Effector memory CD8-positive, alpha-beta T cell (primary cell): Measurements from ENCODE around the gene NDE1.

Experiments
- ATAC-seq: fragments of 150-1000 bp; cut with Tn5 transposase; replicated peaks from 2 replicates; pipeline ENCODE4 v1.10.0; 2021; ENCODE audit warnings: mild to moderate bottlenecking, moderate library complexity
- DNase-seq, 3 experiments: peaks; one replicate each; pipeline ENCODE4 v3.0.0; 2021
- H3K27ac Mint-ChIP-seq, 2 donors: one replicate each; pipeline ENCODE4 v1.8.0; 2022; ENCODE audit warnings: mild to moderate bottlenecking in 2 of 2, mixed read lengths in 2 of 2, moderate library complexity in 2 of 2
- H3K27me3 Mint-ChIP-seq, 2 donors: one replicate each; pipeline ENCODE4 v1.8.0; 2022; ENCODE audit warnings: mixed read lengths in 2 of 2
- H3K36me3 Mint-ChIP-seq: one replicate; pipeline ENCODE4 v1.8.0; 2022; ENCODE audit warnings: mild to moderate bottlenecking, moderate library complexity, mixed read lengths; ENCODE audit not compliant: insufficient read depth
- H3K4me1 Mint-ChIP-seq, 2 donors: one replicate each; pipeline ENCODE4 v1.8.0; 2022; ENCODE audit warnings: low read depth in 2 of 2, mixed read lengths in 2 of 2
- H3K4me3 Mint-ChIP-seq, 2 donors: one replicate each; pipeline ENCODE4 v1.8.0; 2022; ENCODE audit warnings: mild to moderate bottlenecking in 2 of 2, mixed read lengths in 2 of 2, moderate library complexity in 2 of 2
- H3K9me3 Mint-ChIP-seq, 2 donors: one replicate each; pipeline ENCODE4 v1.8.0; 2022; ENCODE audit warnings: mixed read lengths in 2 of 2

The NDE1 gene

GRCh38 chr16:15701975-15702970, 52.2 kb downstream of the NDE1 start:
- no peak for DNase-seq
- no peak overlapping the region for H3K4me3 Mint-ChIP-seq
- peaks cover 7 to 10% of the 10 kb centered on the region in 2 donors for H3K4me1 Mint-ChIP-seq
- H3K27ac Mint-ChIP-seq = peak overlapping the region in 1 of 2 donors; percentile 68
- H3K36me3 Mint-ChIP-seq = peaks cover 67% of the 10 kb centered on the region
- H3K27me3 Mint-ChIP-seq = no peaks in the 10 kb centered on the region
- ATAC-seq = no peak
- H3K9me3 Mint-ChIP-seq = no peaks in the 10 kb centered on the region

DNA sequence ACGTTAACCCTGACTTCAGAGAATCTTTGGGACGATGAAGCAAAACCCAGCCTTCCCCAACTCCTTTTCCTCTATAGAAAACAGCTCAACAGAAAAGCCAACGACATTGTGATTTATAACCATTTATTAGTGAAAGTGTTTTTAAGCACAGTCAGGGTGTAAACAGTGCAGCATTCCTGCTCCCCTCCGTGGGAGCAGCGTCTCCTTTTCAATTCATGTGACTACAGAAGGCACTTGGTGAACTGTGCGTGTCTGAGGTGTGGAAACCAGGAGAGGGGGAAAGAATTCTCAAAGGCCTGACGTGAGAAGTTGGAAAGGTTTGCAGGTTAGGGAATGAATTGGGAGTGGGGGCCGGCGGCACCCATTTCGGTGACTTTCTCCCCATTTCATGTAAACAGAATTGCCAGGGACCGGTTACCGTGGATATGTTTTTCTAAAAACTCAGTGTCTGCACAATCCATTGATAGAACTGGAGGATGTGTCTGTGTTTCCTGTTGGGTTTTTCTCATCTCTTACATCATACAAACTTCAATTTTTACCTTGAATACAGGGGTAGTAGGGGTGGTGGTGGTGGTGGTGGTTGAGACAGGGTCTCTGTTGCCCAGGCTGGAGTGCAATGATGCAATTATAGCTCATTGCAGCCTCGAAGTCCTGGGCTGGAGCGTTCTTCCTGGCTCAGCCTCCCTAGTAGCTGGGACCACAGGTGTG, 53.1 kb downstream of the NDE1 start:
- Mint-ChIP-seq H3K27ac (peak overlapping the region in 1 of 2 donors; percentile 68), H3K27me3 (no peaks in the 10 kb centered on the region), H3K9me3 (no peaks in the 10 kb centered on the region), H3K36me3 (peaks cover 67% of the 10 kb centered on the region), H3K4me1 (peaks cover 7 to 10% of the 10 kb centered on the region in 2 donors), H3K4me3 (no peak overlapping the region)
- no peak for ATAC-seq
- DNase-seq = no peak

GRCh38 chr16:15704545-15704987, 54.5 kb downstream of the NDE1 start:
- ATAC-seq (peak; percentile 72), DNase-seq (peak; percentile 70 to 76 (median 72))
- H3K36me3 Mint-ChIP-seq = peaks cover 56% of the 10 kb centered on the region
- H3K27ac Mint-ChIP-seq = peak overlapping the region; percentile 68 to 75
- H3K4me1 Mint-ChIP-seq = peaks cover 7 to 10% of the 10 kb centered on the region in 2 donors
- no peaks in the 10 kb centered on the region for H3K9me3 Mint-ChIP-seq
- no peaks in the 10 kb centered on the region for H3K27me3 Mint-ChIP-seq
- H3K4me3 Mint-ChIP-seq = no peak overlapping the region

GRCh38 chr16:15705064-15705565, 55.1 kb downstream of the NDE1 start:
- DNase-seq (no peak), ATAC-seq (no peak)
- peaks cover 7 to 10% of the 10 kb centered on the region in 2 donors for H3K4me1 Mint-ChIP-seq
- no peaks in the 10 kb centered on the region for H3K9me3 Mint-ChIP-seq
- peak overlapping the region in 1 of 2 donors; percentile 75 for H3K27ac Mint-ChIP-seq
- peaks cover 50% of the 10 kb centered on the region for H3K36me3 Mint-ChIP-seq
- H3K27me3 Mint-ChIP-seq = no peaks in the 10 kb centered on the region
- no peak overlapping the region for H3K4me3 Mint-ChIP-seq

DNA sequence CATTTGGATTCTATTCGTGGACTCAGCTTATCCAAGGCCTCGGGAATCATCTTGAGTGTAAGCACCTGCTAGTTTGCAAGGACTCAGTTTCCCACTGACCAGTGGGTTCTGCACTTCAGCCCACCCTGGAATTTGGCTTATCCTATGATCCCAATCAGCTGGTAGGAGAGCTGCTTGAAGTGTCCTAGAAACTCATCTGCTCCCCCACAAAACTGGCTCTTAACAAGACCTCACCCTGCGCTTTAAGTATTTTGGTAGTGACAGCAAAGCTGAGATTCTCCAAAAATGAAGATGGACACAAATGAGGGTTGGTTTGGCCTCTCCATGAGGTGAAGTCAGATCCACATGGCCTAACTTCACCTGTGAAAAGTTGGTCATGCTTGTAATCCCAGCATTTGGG, 57.3 kb downstream of the NDE1 start:
- ATAC-seq (no peak), DNase-seq (no peak)
- no peak overlapping the region for H3K27ac Mint-ChIP-seq
- H3K4me1 Mint-ChIP-seq = peaks cover 7 to 15% of the 10 kb centered on the region in 2 donors
- H3K9me3 Mint-ChIP-seq = no peaks in the 10 kb centered on the region
- H3K27me3 Mint-ChIP-seq = no peaks in the 10 kb centered on the region
- H3K4me3 Mint-ChIP-seq = no peak overlapping the region
- peaks cover 34% of the 10 kb centered on the region for H3K36me3 Mint-ChIP-seq

DNA sequence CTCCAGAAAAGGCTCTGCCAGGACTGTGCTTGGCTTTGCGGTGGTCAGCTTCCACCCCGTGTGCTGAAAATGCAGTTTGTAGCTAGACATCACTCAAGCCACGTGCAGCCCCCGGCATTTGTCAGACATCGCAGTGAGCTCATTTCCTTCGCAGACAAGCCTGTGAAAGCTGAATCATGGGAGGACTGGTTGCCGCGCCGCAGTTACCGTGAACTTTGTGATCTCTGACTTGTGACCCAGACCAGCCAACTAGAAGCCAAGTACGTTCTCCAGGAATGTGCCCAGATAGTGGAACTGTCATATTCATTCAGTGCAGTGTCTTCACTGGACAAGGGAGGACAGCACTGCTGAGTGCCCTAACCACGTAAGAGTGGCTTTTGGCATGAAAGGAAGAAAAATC, 58.1 kb downstream of the NDE1 start:
- no peaks in the 10 kb centered on the region for H3K9me3 Mint-ChIP-seq
- DNase-seq (no peak), ATAC-seq (no peak)
- peaks cover 29% of the 10 kb centered on the region for H3K36me3 Mint-ChIP-seq
- H3K27me3 Mint-ChIP-seq = no peaks in the 10 kb centered on the region
- H3K4me1 Mint-ChIP-seq = peaks cover 8 to 13% of the 10 kb centered on the region in 2 donors
- no peak overlapping the region for H3K4me3 Mint-ChIP-seq
- H3K27ac Mint-ChIP-seq = no peak overlapping the region

- Mint-ChIP-seq H3K27me3 (no peaks in the 10 kb centered on the region), H3K4me3 (no peak overlapping the region), H3K4me1 (peaks cover 11 to 16% of the 10 kb centered on the region in 2 donors), H3K9me3 (no peaks in the 10 kb centered on the region), H3K27ac (no peak overlapping the region), H3K36me3 (peaks cover 31% of the 10 kb centered on the region)
- ATAC-seq = no peak
- no peak for DNase-seq
Measured at GRCh38 chr16:15708997-15709396, 59.0 kb downstream of the NDE1 start.

- peaks cover 19% of the 10 kb centered on the region in 2 donors for H3K4me1 Mint-ChIP-seq
- no peak overlapping the region for H3K4me3 Mint-ChIP-seq
- no peaks in the 10 kb centered on the region for H3K9me3 Mint-ChIP-seq
- no peaks in the 10 kb centered on the region for H3K27me3 Mint-ChIP-seq
- peaks cover 33% of the 10 kb centered on the region for H3K36me3 Mint-ChIP-seq
- ATAC-seq (no peak), DNase-seq (no peak)
- H3K27ac Mint-ChIP-seq = peak overlapping the region in 1 of 2 donors; percentile 14
Measured at GRCh38 chr16:15714393-15715172, 64.5 kb downstream of the NDE1 start.

DNA sequence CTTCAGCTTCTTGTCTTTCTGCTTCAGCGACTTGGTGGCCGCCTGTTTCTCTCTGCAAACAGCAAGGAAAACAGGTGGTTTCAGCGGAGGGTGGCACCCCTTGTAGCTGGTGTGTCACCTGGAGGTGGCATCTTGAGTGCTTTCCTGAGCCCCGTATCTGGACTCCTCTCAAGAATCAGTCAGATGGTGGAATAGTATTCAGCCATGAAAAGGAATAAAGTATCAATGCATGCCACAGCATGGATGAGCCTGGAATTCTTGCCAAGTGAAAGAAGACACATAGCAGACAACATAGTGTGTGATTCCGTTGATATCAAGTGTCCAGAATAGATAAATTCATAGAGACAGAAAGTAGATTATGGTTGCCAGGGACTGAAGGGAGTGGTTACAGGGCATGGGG, 65.2 kb downstream of the NDE1 start:
- Mint-ChIP-seq H3K36me3 (peaks cover 35% of the 10 kb centered on the region), H3K27ac (peak overlapping the region; percentile 35 to 44), H3K4me3 (no peak overlapping the region), H3K27me3 (no peaks in the 10 kb centered on the region), H3K4me1 (peaks cover 19% of the 10 kb centered on the region in 2 donors), H3K9me3 (no peaks in the 10 kb centered on the region)
- DNase-seq (no peak), ATAC-seq (no peak)

GRCh38 chr16:15716694-15717447, 66.8 kb downstream of the NDE1 start:
- ATAC-seq = no peak
- Mint-ChIP-seq H3K4me1 (peaks cover 18 to 19% of the 10 kb centered on the region in 2 donors), H3K9me3 (no peaks in the 10 kb centered on the region), H3K4me3 (no peak overlapping the region), H3K27ac (peak overlapping the region in 1 of 2 donors; percentile 26), H3K36me3 (peaks cover 36% of the 10 kb centered on the region), H3K27me3 (no peaks in the 10 kb centered on the region)
- DNase-seq = no peak

DNA sequence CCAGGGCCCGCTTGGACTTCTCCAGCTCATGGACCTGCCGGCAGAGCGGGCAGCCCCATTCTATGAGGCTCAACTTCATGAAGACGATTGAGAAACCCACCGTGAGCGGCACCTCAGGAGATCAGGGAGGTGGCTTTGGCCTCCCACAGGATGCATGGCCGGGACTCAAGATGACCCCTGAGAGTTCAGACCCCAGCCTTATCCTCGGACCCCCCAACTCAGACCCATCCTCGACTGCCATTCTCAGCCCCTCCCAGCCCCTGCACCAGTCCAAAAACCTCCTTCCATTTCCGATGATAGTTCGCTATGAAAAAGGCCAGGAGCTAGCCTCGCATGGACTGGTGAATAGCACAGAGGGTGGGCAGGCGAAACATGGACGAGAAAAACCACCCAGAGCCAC, 71.0 kb downstream of the NDE1 start:
- DNase-seq = no peak
- H3K4me3 Mint-ChIP-seq = peak overlapping the region in 1 of 2 donors; percentile 45
- peaks cover 0 to 2% of the 10 kb centered on the region in 2 donors for H3K4me1 Mint-ChIP-seq
- H3K9me3 Mint-ChIP-seq = no peaks in the 10 kb centered on the region
- peak overlapping the region in 1 of 2 donors; percentile 71 for H3K27ac Mint-ChIP-seq
- no peak for ATAC-seq
- H3K27me3 Mint-ChIP-seq = no peaks in the 10 kb centered on the region
- peaks cover 34% of the 10 kb centered on the region for H3K36me3 Mint-ChIP-seq

GRCh38 chr16:15723808-15724207, 73.8 kb downstream of the NDE1 start:
- Mint-ChIP-seq H3K4me3 (no peak overlapping the region), H3K27me3 (no peaks in the 10 kb centered on the region), H3K36me3 (peaks cover 21% of the 10 kb centered on the region), H3K9me3 (no peaks in the 10 kb centered on the region), H3K4me1 (no peaks in the 10 kb centered on the region), H3K27ac (peak overlapping the region in 1 of 2 donors; percentile 68)
- ATAC-seq (no peak), DNase-seq (no peak)
